Neutrophil (primary cell): ENCODE measurements around the gene COL5A3.

ENCODE experiments used
- H3K27ac ChIP-seq: fragments of 200-600 bp; sonication (generic); 2 replicates; pipeline ENCODE4 v1.5.1; 2016; ENCODE audit warnings: mild to moderate bottlenecking, moderate library complexity
- H3K27me3 ChIP-seq: fragments of 200-600 bp; sonication (generic); 2 replicates; pipeline ENCODE4 v1.6.0; 2016; ENCODE audit warnings: mild to moderate bottlenecking
- H3K36me3 ChIP-seq: fragments of 200-600 bp; sonication (generic); 2 replicates; pipeline ENCODE4 v1.5.1; 2017
- H3K4me1 ChIP-seq, 2 experiments: fragments of 200-600 bp in 1 of 2; sonication (generic) in 1 of 2; 1 replicate in 1 of 2; 2 replicates in 1 of 2; pipeline versions ENCODE4 v1.5.1 to v1.6.1; 2013 to 2016; ENCODE audit warnings: low read depth in 1 of 2, low read length in 1 of 2, mild to moderate bottlenecking in 1 of 2, moderate library complexity in 1 of 2; ENCODE audit not compliant: control insufficient read depth in 1 of 2, insufficient read depth in 1 of 2
- H3K4me3 ChIP-seq, 2 experiments: fragments of 200-600 bp in 1 of 2; sonication (generic) in 1 of 2; 1 replicate in 1 of 2; 2 replicates in 1 of 2; pipeline ENCODE4 v1.5.1; 2013 to 2016; ENCODE audit warnings: low read depth in 1 of 2, low read length in 1 of 2, mild to moderate bottlenecking in 1 of 2, moderate library complexity in 1 of 2
- H3K9me3 ChIP-seq: fragments of 200-600 bp; sonication (generic); 2 replicates; pipeline ENCODE4 v1.5.1; 2016
- TF ChIP-seq, protein P1 (sequence below): fragments of 200-600 bp; sonication (generic); IDR thresholded peaks from 2 replicates; pipeline ENCODE4 v1.5.1; 2016; ENCODE audit warnings: antibody characterized with exemption

Gene COL5A3

DNA sequence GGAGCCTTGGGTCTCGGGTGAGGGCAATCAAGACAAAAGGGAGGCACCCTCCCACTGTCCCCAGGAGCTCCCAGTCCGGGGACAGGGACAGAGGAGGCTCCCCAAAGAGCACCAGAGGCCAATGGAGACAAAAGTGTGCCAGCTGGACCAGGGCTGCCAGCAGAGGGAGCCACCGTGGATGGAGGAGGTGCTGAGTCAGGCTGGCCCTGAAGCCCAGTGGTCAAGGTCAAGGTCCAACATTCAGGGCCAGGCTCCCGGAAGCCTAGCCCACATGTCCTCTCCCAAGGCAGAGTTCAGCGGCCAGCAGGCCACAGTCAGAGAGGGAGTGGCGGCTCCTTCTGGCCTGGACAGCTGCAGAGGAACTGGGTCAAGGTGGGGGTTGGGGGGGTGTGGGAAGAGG is 8.4 kb downstream of the COL5A3 start:
- Histone ChIP-seq H3K9me3 (no peaks in the 10 kb centered on the region), H3K27me3 (peaks cover 12% of the 10 kb centered on the region), H3K4me3 (no peak overlapping the region), H3K27ac (no peak overlapping the region), H3K4me1 (no peaks in the 10 kb centered on the region), H3K36me3 (no peaks in the 10 kb centered on the region)
- TF ChIP-seq, protein P1, sequence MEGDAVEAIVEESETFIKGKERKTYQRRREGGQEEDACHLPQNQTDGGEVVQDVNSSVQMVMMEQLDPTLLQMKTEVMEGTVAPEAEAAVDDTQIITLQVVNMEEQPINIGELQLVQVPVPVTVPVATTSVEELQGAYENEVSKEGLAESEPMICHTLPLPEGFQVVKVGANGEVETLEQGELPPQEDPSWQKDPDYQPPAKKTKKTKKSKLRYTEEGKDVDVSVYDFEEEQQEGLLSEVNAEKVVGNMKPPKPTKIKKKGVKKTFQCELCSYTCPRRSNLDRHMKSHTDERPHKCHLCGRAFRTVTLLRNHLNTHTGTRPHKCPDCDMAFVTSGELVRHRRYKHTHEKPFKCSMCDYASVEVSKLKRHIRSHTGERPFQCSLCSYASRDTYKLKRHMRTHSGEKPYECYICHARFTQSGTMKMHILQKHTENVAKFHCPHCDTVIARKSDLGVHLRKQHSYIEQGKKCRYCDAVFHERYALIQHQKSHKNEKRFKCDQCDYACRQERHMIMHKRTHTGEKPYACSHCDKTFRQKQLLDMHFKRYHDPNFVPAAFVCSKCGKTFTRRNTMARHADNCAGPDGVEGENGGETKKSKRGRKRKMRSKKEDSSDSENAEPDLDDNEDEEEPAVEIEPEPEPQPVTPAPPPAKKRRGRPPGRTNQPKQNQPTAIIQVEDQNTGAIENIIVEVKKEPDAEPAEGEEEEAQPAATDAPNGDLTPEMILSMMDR: no peak

GRCh38 chr19:10000171-10000826 is 10.0 kb downstream of the COL5A3 start:
- Histone ChIP-seq H3K4me1 (no peaks in the 10 kb centered on the region), H3K27me3 (peaks cover 8% of the 10 kb centered on the region), H3K27ac (no peak overlapping the region), H3K9me3 (no peaks in the 10 kb centered on the region), H3K4me3 (no peak overlapping the region), H3K36me3 (no peaks in the 10 kb centered on the region)
- TF ChIP-seq, protein P1: no peak

DNA sequence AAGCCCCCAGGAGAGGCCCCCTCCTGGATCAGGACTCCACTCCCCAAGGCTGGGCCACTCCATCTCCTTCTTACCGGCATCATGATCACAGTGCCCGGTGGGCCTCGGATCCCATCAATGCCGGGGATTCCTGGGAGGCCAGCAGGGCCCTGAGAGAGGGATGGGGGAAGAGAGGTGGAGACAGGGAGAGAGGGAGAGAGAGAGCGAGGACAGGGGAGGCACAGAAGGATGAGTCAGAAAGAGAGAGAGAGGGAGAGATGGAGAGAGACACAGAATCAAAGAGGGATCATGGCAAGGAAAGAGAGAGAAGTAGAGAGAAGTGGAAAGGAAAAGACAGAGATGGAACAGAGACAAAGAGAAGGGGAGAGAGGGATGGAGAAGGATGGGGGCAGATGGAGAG is 13.8 kb downstream of the COL5A3 start:
- TF ChIP-seq, protein P1: no peak
- Histone ChIP-seq H3K4me3 (no peak overlapping the region), H3K27me3 (peaks cover 8% of the 10 kb centered on the region), H3K4me1 (no peaks in the 10 kb centered on the region), H3K27ac (no peak overlapping the region), H3K9me3 (no peaks in the 10 kb centered on the region), H3K36me3 (no peaks in the 10 kb centered on the region)

GRCh38 chr19:9995999-9996398 is 14.3 kb downstream of the COL5A3 start:
- Histone ChIP-seq H3K9me3 (no peaks in the 10 kb centered on the region), H3K4me1 (no peaks in the 10 kb centered on the region), H3K27ac (no peak overlapping the region), H3K27me3 (peaks cover 8% of the 10 kb centered on the region), H3K4me3 (no peak overlapping the region), H3K36me3 (no peaks in the 10 kb centered on the region)
- TF ChIP-seq, protein P1: no peak

DNA sequence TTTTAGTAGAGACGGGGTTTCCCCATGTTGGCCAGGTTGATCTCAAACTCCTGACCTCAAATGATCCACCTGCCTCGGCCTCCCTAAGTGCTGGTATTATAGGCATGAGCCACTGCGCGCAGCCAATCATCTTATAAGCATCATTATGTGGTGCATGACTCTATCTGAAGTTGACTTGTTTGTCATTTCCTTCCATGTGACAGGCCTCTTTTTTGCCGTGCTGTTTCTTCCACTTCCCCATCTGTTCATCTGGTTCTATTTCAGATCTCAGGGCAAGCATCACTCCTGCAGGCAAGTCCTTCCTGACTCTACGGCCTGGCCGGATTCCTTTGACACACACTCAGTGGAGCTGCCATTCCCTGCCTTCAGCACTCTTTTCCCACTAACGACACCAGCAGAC is 15.2 kb downstream of the COL5A3 start:
- Histone ChIP-seq H3K36me3 (no peaks in the 10 kb centered on the region), H3K4me1 (no peaks in the 10 kb centered on the region), H3K27ac (no peak overlapping the region), H3K27me3 (peaks cover 8% of the 10 kb centered on the region), H3K9me3 (no peaks in the 10 kb centered on the region), H3K4me3 (no peak overlapping the region)
- TF ChIP-seq, protein P1: no peak
